HG03139 (cell line): ENCODE results near the gene TMOD2.

ENCODE experiments used
- ATAC-seq: cut with Tn5 transposase; IDR thresholded peaks from one replicate; pipeline ENCODE4 v1.9.1; 2021; ENCODE audit not compliant: unreplicated experiment

The TMOD2 gene

DNA sequence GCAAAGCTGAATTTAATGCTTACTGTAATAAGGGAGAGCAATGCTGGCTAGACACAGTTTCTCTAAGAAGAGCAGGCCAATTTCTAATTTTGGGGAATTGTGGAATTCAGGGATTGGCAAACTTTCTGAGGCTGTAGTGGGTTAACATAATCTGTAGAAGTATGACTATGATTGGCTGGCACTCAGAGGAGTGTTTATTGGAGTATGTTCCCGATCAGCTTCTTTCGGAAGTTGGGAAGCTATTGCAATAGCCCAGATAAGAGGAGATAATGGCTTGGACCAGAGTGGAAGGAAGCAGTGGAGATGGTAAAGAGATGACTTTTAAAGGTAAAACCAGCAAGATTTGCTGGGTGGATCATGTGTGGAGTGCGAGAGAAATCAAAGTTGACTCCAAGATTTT is 97.4 kb downstream of the TMOD2 start:
- ATAC-seq, result no peak

DNA sequence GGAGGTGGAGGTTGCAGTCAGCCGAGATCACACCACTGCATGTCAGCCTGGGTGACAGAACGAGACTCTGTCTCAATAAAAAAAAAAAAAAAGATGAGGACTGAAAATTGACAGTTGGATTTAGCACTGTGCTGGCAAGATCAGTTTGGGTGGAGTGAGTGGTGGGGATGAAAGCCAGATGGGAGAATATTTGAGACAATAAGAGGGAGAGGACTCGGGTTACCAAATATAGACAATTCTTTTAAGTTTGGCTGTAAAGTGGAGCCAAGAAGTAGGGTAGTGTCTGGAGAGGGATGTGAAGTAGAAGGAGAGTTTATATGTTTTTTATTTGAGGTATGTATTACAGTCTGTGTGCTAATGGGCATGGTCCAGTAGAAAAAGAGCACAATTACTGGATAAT is 98.5 kb downstream of the TMOD2 start:
- no peak for ATAC-seq

- ATAC-seq, result no peak
Measured at GRCh38 chr15:51853998-51854397, 102.6 kb downstream of the TMOD2 start.

GRCh38 chr15:51855612-51856011 is 104.2 kb downstream of the TMOD2 start:
- ATAC-seq, result no peak

DNA sequence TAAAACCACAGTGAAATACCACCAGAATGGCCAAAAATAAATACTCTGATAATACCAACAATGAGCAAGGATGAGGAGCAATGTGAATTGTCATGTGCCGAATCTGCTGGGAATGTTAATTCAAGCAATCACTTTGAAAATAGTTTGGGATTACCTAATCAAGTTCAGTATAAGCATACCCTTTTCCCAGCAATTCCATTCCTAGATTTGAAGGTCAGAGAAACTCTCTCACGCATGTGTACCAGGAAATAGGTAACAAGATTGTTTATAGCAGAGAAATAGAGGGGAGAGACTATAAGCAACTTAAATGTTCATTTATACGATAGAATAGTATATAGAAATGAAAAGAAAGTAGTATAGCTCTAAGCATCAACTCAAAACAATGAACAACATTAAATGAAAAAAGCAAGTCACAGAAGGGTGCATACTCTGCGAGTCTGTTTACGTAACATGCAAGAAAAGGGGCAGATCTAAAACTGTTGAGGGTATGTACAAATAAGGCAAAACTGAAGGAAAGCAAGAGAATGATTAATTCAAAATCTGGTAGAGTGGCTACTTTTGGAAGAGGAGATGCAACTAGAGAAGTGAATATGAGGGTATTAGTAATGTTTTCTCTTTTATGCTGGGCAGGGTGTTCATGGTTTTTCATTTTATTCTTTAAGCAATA is 105.5 kb downstream of the TMOD2 start:
- no peak for ATAC-seq

GRCh38 chr15:51861557-51862359 is 110.4 kb downstream of the TMOD2 start:
- peak; percentile 75 for ATAC-seq

DNA sequence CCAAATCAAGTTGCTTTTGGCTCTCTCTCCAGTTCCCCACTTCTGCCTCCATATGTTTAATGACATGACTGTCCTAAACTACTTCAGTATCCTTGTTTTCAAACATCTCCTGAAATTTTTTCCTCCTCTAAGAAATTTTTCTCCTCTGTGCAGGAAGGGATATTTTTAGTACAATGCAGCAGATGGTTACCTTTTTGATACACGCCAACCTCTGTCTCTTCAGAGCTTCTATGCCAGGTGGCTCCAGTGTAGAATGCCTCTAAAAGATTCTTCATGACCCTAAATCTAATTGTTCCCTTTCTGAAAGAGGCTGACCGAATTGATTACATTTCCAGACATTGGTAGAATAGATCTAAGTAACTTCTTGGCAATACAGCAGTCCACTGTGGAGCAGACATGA is 111.7 kb downstream of the TMOD2 start:
- ATAC-seq, result no peak

GRCh38 chr15:51864408-51865056 is 113.1 kb downstream of the TMOD2 start:
- no peak for ATAC-seq

GRCh38 chr15:51865317-51865716 is 113.9 kb downstream of the TMOD2 start:
- ATAC-seq, result no peak
